Naive thymus-derived CD4-positive, alpha-beta T cell (primary cell): ENCODE results near the gene TUBB8B. TPM values are rescaled to one million over a fixed set of nuclear protein-coding genes. Genes with fewer than 3 reads are reported as not detected.
A peak's percentile ranks its signal among the peaks of the same experiment; 100 is the strongest.
"Not testable (repeated sequence)": the region's sequence is repeated elsewhere in the genome, so short reads cannot be mapped to it uniquely, and the experiment has no call there.

ENCODE experiments used
- ATAC-seq: fragments of 150-1000 bp; cut with Tn5 transposase; 2 replicates; pipeline ENCODE4 v1.10.0; 2021; ENCODE audit warnings: mild to moderate bottlenecking, moderate library complexity
- CTCF ChIA-PET: fragments of 350-600 bp; sonication (Branson Sonifier 250); formaldehyde crosslinking; loops from one replicate; lab custom pipeline; 2021; ENCODE audit warnings: antibody characterized with exemption; lab: Charles Lee
- POLR2A ChIA-PET: fragments of 350-600 bp; sonication (Branson Sonifier 250); formaldehyde crosslinking; loops from one replicate; lab custom pipeline; 2021; ENCODE audit warnings: antibody characterized with exemption, inconsistent platforms; lab: Charles Lee
- DNase-seq, 9 donors: peaks; one replicate each; pipeline versions ENCODE4 v3.0.0 to v3.0.0-alpha.2; 2020 to 2022; ENCODE audit warnings: mixed read lengths in 1 of 9
- H3K27ac ChIP-seq: one replicate; pipeline ENCODE4 v1.7.0; 2013; ENCODE audit warnings: mild to moderate bottlenecking, low read depth, low read length, moderate library complexity
- H3K27me3 ChIP-seq, 2 donors: one replicate each; pipeline ENCODE4 v1.7.0; 2013; ENCODE audit warnings: low read length in 2 of 2, mild to moderate bottlenecking in 2 of 2, moderate library complexity in 2 of 2; ENCODE audit not compliant: control insufficient read depth in 2 of 2, insufficient read depth in 2 of 2
- H3K36me3 ChIP-seq, 3 experiments: 1 replicate in 2 of 3; 2 replicates in 1 of 3; pipeline ENCODE4 v1.7.0; 2013; ENCODE audit warnings: low read length in 3 of 3, mild to moderate bottlenecking in 3 of 3, moderate library complexity in 1 of 3; ENCODE audit not compliant: insufficient read depth in 3 of 3, control insufficient read depth in 2 of 3
- H3K4me1 ChIP-seq, 2 donors: one replicate each; pipeline ENCODE4 v1.7.0; 2013; ENCODE audit warnings: low read length in 2 of 2, mild to moderate bottlenecking in 2 of 2, moderate library complexity in 1 of 2; ENCODE audit not compliant: control insufficient read depth in 2 of 2, insufficient read depth in 2 of 2
- H3K4me3 ChIP-seq: 2 replicates; pipeline ENCODE4 v1.7.0; 2013; ENCODE audit warnings: mild to moderate bottlenecking, low read length
- H3K9me3 ChIP-seq, 3 experiments: 1 replicate in 2 of 3; 2 replicates in 1 of 3; pipeline ENCODE4 v1.7.0; 2013; ENCODE audit warnings: low read length in 3 of 3; ENCODE audit not compliant: control insufficient read depth in 2 of 3
- H3K27ac Mint-ChIP-seq, 9 donors: one replicate each; pipeline ENCODE4 v1.8.0; 2020 to 2022; ENCODE audit warnings: mixed read lengths in 9 of 9, mild to moderate bottlenecking in 8 of 9, moderate library complexity in 5 of 9, inconsistent platforms in 2 of 9
- H3K27me3 Mint-ChIP-seq, 5 donors: one replicate each; pipeline ENCODE4 v1.8.0; 2021 to 2022; ENCODE audit warnings: mixed read lengths in 5 of 5, mild to moderate bottlenecking in 1 of 5
- H3K36me3 Mint-ChIP-seq, 5 donors: one replicate each; pipeline ENCODE4 v1.8.0; 2020 to 2022; ENCODE audit warnings: mixed read lengths in 5 of 5, mild to moderate bottlenecking in 3 of 5, inconsistent platforms in 1 of 5
- H3K4me1 Mint-ChIP-seq, 7 donors: one replicate each; pipeline ENCODE4 v1.8.0; 2020 to 2022; ENCODE audit warnings: mixed read lengths in 7 of 7, mild to moderate bottlenecking in 3 of 7, inconsistent platforms in 1 of 7
- H3K4me3 Mint-ChIP-seq, 10 donors: one replicate each; pipeline ENCODE4 v1.8.0; 2020 to 2022; ENCODE audit warnings: mild to moderate bottlenecking in 10 of 10, mixed read lengths in 10 of 10, moderate library complexity in 6 of 10, inconsistent platforms in 2 of 10
- H3K9me3 Mint-ChIP-seq, 11 donors: one replicate each; pipeline ENCODE4 v1.8.0; 2020 to 2022; ENCODE audit warnings: mixed read lengths in 11 of 11, mild to moderate bottlenecking in 4 of 11, inconsistent platforms in 1 of 11, moderate library complexity in 1 of 11
- intact Hi-C, 2 donors: fragments of 100-400 bp; cut with micrococcal nuclease; formaldehyde crosslinking; loops; one replicate each; pipeline ENCODE4 v1.15.1; 2023
- polyA plus RNA-seq, 2 donors: library from polyadenylated mRNA; unstranded; fragments of 300-500 nt; fragmentation: Illumina TruSeq; gene quantifications; one replicate each; pipeline ENCODE4 v1.2.3, GENCODE V29; 2021
- total RNA-seq, 6 experiments: library from RNA in 5 of 6; stranded (reverse) in 5 of 6; gene quantifications; 1 replicate in 5 of 6; 2 replicates in 1 of 6; pipeline ENCODE4 v1.2.3 and lab custom pipeline; 2021 to 2026

The TUBB8B gene
- total and polyA plus RNA-seq, 7 experiments from 2014 or later = not detected

DNA sequence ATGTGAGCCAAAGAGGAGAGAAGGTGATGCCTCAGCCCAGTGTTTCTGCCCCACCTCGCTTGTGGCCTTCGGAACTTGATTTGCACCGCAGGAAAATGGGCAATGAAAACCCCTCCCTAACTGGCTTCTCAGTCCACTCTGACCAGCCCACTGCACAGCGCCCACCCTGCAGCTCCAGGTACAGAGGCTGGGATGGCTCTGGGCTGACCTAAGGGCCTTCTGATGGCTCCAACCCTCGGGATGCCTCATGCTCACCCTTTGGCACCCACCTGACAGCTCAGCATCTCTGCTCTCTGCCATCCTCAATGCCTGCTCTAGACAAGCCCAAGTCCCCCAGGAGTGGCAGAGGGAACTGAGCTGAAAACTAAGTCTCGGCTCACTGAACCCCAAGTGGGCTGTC is 36.2 kb downstream of the TUBB8B start:
- H3K27ac Mint-ChIP-seq, H3K27me3 Mint-ChIP-seq, H3K4me1 ChIP-seq, H3K4me3 ChIP-seq, H3K36me3 Mint-ChIP-seq, ATAC-seq, H3K9me3 ChIP-seq, POLR2A ChIA-PET, DNase-seq, H3K4me3 Mint-ChIP-seq, CTCF ChIA-PET, H3K27ac ChIP-seq, H3K27me3 ChIP-seq, H3K9me3 Mint-ChIP-seq, H3K36me3 ChIP-seq, intact Hi-C loops, H3K4me1 Mint-ChIP-seq: not testable (repeated sequence)

GRCh38 chr18:12773-13172 is 36.6 kb downstream of the TUBB8B start:
- H3K4me1 Mint-ChIP-seq, H3K27ac Mint-ChIP-seq, intact Hi-C loops, H3K36me3 Mint-ChIP-seq, CTCF ChIA-PET, H3K4me3 ChIP-seq, DNase-seq, H3K9me3 ChIP-seq, H3K4me3 Mint-ChIP-seq, ATAC-seq, H3K4me1 ChIP-seq, H3K27me3 Mint-ChIP-seq, H3K27me3 ChIP-seq, H3K27ac ChIP-seq, POLR2A ChIA-PET, H3K36me3 ChIP-seq, H3K9me3 Mint-ChIP-seq: not testable (repeated sequence)

- H3K9me3 ChIP-seq, H3K27me3 Mint-ChIP-seq, H3K27me3 ChIP-seq, H3K4me1 Mint-ChIP-seq, DNase-seq, POLR2A ChIA-PET, ATAC-seq, H3K9me3 Mint-ChIP-seq, H3K4me3 ChIP-seq, CTCF ChIA-PET, H3K27ac Mint-ChIP-seq, H3K36me3 ChIP-seq, intact Hi-C loops, H3K4me1 ChIP-seq, H3K4me3 Mint-ChIP-seq, H3K27ac ChIP-seq, H3K36me3 Mint-ChIP-seq: not testable (repeated sequence)
Measured at GRCh38 chr18:11383-12274, 37.8 kb downstream of the TUBB8B start.

GRCh38 chr18:10624-11184 is 38.7 kb downstream of the TUBB8B start:
- CTCF ChIA-PET, H3K36me3 Mint-ChIP-seq, H3K4me1 ChIP-seq: not testable (repeated sequence)

DNA sequence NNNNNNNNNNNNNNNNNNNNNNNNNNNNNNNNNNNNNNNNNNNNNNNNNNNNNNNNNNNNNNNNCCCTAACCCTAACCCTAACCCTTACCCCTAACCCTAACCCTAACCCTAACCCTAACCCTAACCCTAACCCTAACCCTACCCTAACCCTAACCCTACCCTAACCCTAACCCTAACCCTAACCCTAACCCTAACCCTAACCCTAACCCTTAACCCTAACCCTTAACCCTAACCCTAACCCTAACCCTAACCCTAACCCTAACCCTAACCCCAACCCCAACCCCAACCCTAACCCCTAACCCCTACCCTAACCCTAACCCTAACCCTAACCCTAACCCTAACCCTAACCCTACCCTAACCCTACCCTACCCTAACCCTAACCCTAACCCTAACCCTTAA is 39.5 kb downstream of the TUBB8B start:
- H3K27me3 Mint-ChIP-seq, H3K36me3 ChIP-seq, H3K36me3 Mint-ChIP-seq, H3K27ac Mint-ChIP-seq, H3K27ac ChIP-seq, POLR2A ChIA-PET, H3K4me3 ChIP-seq, H3K4me1 ChIP-seq, H3K4me3 Mint-ChIP-seq, ATAC-seq, CTCF ChIA-PET, H3K9me3 Mint-ChIP-seq, H3K27me3 ChIP-seq, H3K4me1 Mint-ChIP-seq, intact Hi-C loops, H3K9me3 ChIP-seq: not testable (repeated sequence)
- DNase-seq = peak in 1 of 9 donors; percentile 9

More at GRCh38 chr18:10624-11184, 38.7 kb downstream of the TUBB8B start:
- H3K27me3 ChIP-seq, H3K4me1 Mint-ChIP-seq, H3K27ac ChIP-seq, H3K27ac Mint-ChIP-seq, H3K9me3 Mint-ChIP-seq, H3K4me3 Mint-ChIP-seq, H3K9me3 ChIP-seq, H3K27me3 Mint-ChIP-seq, ATAC-seq, DNase-seq, intact Hi-C loops, POLR2A ChIA-PET, H3K36me3 ChIP-seq, H3K4me3 ChIP-seq: not testable (repeated sequence)

Other genes starting within 250 kb of the TUBB8B start
- 10 to 100 TPM; 39.2 to 70.6 (median 43.5) TPM for gene USP14, start 108.9 kb upstream of the TUBB8B start, total RNA-seq
- gene USP14, start 108.9 kb upstream of the TUBB8B start, polyA plus RNA-seq = 10 to 100 TPM; 34.0 to 54.6 TPM
- gene THOC1, start 218.4 kb upstream of the TUBB8B start, total RNA-seq = 10 to 100 TPM; 56.7 to 93.7 (median 74.5) TPM
- gene THOC1, start 218.4 kb upstream of the TUBB8B start, polyA plus RNA-seq = 10 to 100 TPM; 15.1 to 17.5 TPM